Adrenal gland (tissue), 5 donors: ENCODE data around the gene DZANK1.

ENCODE experiments used
- POLR2A ChIP-seq, 2 donors: fragments of 450-650 bp; IDR thresholded peaks; one replicate each; pipeline ENCODE4 v1.6.1; 2017; ENCODE audit warnings: antibody characterized with exemption in 2 of 2, mild to moderate bottlenecking in 2 of 2, moderate library complexity in 1 of 2
- TF ChIP-seq, protein P1 (sequence below), 6 experiments: fragments of 450-650 bp in 4 of 6; fragments of 200-600 bp in 2 of 6; sonication (generic) in 1 of 6; IDR thresholded peaks; 1 replicate in 5 of 6; 2 replicates in 1 of 6; pipeline versions ENCODE4 v1.5.1 to v1.8.0; 2016 to 2021; ENCODE audit warnings: antibody characterized with exemption in 6 of 6, mild to moderate bottlenecking in 2 of 6, moderate library complexity in 1 of 6
- donor health status: DM: no; HTN: no; CAD: no.

GRCh38 chr20:18477821-18478220, 11.0 kb upstream of the DZANK1 start:
- TF ChIP-seq, protein P1, sequence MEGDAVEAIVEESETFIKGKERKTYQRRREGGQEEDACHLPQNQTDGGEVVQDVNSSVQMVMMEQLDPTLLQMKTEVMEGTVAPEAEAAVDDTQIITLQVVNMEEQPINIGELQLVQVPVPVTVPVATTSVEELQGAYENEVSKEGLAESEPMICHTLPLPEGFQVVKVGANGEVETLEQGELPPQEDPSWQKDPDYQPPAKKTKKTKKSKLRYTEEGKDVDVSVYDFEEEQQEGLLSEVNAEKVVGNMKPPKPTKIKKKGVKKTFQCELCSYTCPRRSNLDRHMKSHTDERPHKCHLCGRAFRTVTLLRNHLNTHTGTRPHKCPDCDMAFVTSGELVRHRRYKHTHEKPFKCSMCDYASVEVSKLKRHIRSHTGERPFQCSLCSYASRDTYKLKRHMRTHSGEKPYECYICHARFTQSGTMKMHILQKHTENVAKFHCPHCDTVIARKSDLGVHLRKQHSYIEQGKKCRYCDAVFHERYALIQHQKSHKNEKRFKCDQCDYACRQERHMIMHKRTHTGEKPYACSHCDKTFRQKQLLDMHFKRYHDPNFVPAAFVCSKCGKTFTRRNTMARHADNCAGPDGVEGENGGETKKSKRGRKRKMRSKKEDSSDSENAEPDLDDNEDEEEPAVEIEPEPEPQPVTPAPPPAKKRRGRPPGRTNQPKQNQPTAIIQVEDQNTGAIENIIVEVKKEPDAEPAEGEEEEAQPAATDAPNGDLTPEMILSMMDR (IDR thresholded peaks at IDR 0.05), result no peak
- TF ChIP-seq POLR2A (IDR thresholded peaks at IDR 0.05), result no peak
